Caco-2 (cell line): ENCODE measurements around the gene UNKL. TPM values are rescaled to one million over a fixed set of nuclear protein-coding genes. Genes with fewer than 3 reads are reported as not detected.

Experiments used
- BruUV-seq: library from RNA; stranded (reverse); fragments of 400-500 nt; replicated peaks from 2 replicates; lab custom pipeline; 2021; lab: Mats Ljungman, UMichigan
- CTCF ChIA-PET: fragments of 300-600 bp; sonication (Branson Sonifier 250); formaldehyde crosslinking; loops from one replicate; lab custom pipeline; 2022; ENCODE audit warnings: antibody characterized with exemption; lab: Charles Lee
- POLR2A ChIA-PET: fragments of 300-600 bp; sonication (Branson Sonifier 250); formaldehyde crosslinking; loops from one replicate; lab custom pipeline; 2022; ENCODE audit warnings: antibody characterized with exemption; lab: Charles Lee
- DNase-seq, 2 experiments: peaks; one replicate each; pipeline versions ENCODE4 v3.0.0 to v3.0.0-alpha.2; 2020 to 2022
- H3K27me3 ChIP-seq: replicated peaks from 2 replicates; pipeline ENCODE4 v1.6.0; 2011; ENCODE audit warnings: low read length; ENCODE audit not compliant: control insufficient read depth, insufficient read depth
- H3K36me3 ChIP-seq: 2 replicates; pipeline ENCODE4 v1.5.1; 2011; ENCODE audit warnings: low read length; ENCODE audit not compliant: control insufficient read depth, insufficient read depth
- H3K4me1 ChIP-seq: fragments of 250-450 bp; sonication (Bioruptor Pico); 2 replicates; pipeline ENCODE4 v1.5.1; 2020; ENCODE audit warnings: mild to moderate bottlenecking
- H3K4me3 ChIP-seq: 2 replicates; pipeline ENCODE4 v1.5.1; 2011; ENCODE audit warnings: low read depth, mild to moderate bottlenecking, control low read depth, low read length
- H3K9me3 ChIP-seq: fragments of 250-450 bp; sonication (Bioruptor Pico); 2 replicates; pipeline ENCODE4 v1.5.1; 2020; ENCODE audit warnings: mild to moderate bottlenecking, moderate library complexity
- H3K27ac Mint-ChIP-seq: one replicate; pipeline ENCODE4 v1.8.0; 2022; ENCODE audit warnings: mixed read lengths; ENCODE audit not compliant: unreplicated experiment
- H3K27me3 Mint-ChIP-seq: one replicate; pipeline ENCODE4 v1.8.0; 2022; ENCODE audit warnings: mixed read lengths; ENCODE audit not compliant: insufficient read depth, unreplicated experiment
- H3K36me3 Mint-ChIP-seq: one replicate; pipeline ENCODE4 v1.8.0; 2022; ENCODE audit warnings: mild to moderate bottlenecking, mixed read lengths; ENCODE audit not compliant: insufficient read depth, unreplicated experiment
- H3K4me1 Mint-ChIP-seq: one replicate; pipeline ENCODE4 v1.8.0; 2022; ENCODE audit warnings: low read depth, mixed read lengths; ENCODE audit not compliant: unreplicated experiment
- H3K4me3 Mint-ChIP-seq: one replicate; pipeline ENCODE4 v1.8.0; 2022; ENCODE audit warnings: mild to moderate bottlenecking, moderate library complexity, mixed read lengths; ENCODE audit not compliant: unreplicated experiment
- H3K9me3 Mint-ChIP-seq: one replicate; pipeline ENCODE4 v1.8.0; 2022; ENCODE audit warnings: mixed read lengths; ENCODE audit not compliant: unreplicated experiment
- intact Hi-C: fragments of 100-400 bp; cut with micrococcal nuclease; formaldehyde crosslinking; loops from one replicate; pipeline ENCODE4 v1.10.0; 2022; ENCODE audit not compliant: unreplicated experiment
- total RNA-seq: library from RNA; stranded (reverse); gene quantifications from 2 replicates; pipeline ENCODE4 v1.2.3, GENCODE V29; 2022
- TF ChIP-seq, protein P1 (sequence below), 2 experiments: fragments of 200-600 bp in 1 of 2; IDR thresholded peaks; 1 replicate in 1 of 2; 2 replicates in 1 of 2; pipeline versions ENCODE4 v1.5.1 to v1.8.0; 2011 to 2022; ENCODE audit warnings: antibody characterized with exemption in 1 of 2, control low read depth in 1 of 2, inconsistent platforms in 1 of 2, low read depth in 1 of 2, low read length in 1 of 2, mild to moderate bottlenecking in 1 of 2, moderate library complexity in 1 of 2; ENCODE audit not compliant: insufficient read depth in 1 of 2, severe bottlenecking in 1 of 2, unreplicated experiment in 1 of 2

The UNKL gene
- total RNA-seq, 1 experiment from 2014 or later: 31.2 TPM

DNA sequence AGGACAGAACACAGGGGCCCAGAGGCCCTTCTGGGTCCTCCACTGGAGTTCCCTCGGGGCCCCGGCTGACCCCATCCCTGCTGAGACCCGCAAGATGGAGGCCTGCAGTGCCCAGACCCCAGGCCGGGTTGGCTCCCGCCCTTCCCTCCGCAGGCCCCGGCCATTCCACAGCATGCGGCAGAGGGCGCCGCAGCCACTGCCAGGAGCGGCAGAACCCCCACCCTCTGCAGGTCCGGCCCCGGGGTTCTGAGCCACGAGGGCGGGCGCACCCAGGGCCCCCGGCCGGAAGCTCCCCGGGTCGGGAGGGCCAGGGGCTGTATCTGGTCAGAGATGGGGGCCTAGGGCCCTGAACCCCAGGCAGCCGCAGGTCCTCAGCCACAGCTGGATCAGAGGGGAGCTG is 14.0 kb upstream of the UNKL start:
- no peak for DNase-seq
- Mint-ChIP-seq H3K27me3 (no peaks in the 10 kb centered on the region), H3K4me3 (no peak overlapping the region), H3K9me3 (no peaks in the 10 kb centered on the region), H3K27ac (no peak overlapping the region), H3K36me3 (peaks cover 6% of the 10 kb centered on the region), H3K4me1 (no peaks in the 10 kb centered on the region)
- ChIA-PET POLR2A (no interaction called here), CTCF (no interaction called here)
- no peaks in the 10 kb centered on the region for H3K27me3 ChIP-seq
- peaks cover 18% of the 10 kb centered on the region for H3K4me1 ChIP-seq
- TF ChIP-seq, protein P1, sequence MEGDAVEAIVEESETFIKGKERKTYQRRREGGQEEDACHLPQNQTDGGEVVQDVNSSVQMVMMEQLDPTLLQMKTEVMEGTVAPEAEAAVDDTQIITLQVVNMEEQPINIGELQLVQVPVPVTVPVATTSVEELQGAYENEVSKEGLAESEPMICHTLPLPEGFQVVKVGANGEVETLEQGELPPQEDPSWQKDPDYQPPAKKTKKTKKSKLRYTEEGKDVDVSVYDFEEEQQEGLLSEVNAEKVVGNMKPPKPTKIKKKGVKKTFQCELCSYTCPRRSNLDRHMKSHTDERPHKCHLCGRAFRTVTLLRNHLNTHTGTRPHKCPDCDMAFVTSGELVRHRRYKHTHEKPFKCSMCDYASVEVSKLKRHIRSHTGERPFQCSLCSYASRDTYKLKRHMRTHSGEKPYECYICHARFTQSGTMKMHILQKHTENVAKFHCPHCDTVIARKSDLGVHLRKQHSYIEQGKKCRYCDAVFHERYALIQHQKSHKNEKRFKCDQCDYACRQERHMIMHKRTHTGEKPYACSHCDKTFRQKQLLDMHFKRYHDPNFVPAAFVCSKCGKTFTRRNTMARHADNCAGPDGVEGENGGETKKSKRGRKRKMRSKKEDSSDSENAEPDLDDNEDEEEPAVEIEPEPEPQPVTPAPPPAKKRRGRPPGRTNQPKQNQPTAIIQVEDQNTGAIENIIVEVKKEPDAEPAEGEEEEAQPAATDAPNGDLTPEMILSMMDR (IDR thresholded peaks at IDR 0.05; ENCODE audit: insufficient read depth in 1 of 2, low read depth in 1 of 2, low read length in 1 of 2, severe bottlenecking in 1 of 2, unreplicated experiment in 1 of 2): no peak
- no peak overlapping the region for H3K4me3 ChIP-seq
- no TSS peak for BruUV-seq
- H3K36me3 ChIP-seq: no peaks in the 10 kb centered on the region
- no peaks in the 10 kb centered on the region for H3K9me3 ChIP-seq
- intact Hi-C loops: loop anchor here (10.0 kb wide), 1 partner anchor 46 kb away; the partner anchor contains the start of gene CLCN7

DNA sequence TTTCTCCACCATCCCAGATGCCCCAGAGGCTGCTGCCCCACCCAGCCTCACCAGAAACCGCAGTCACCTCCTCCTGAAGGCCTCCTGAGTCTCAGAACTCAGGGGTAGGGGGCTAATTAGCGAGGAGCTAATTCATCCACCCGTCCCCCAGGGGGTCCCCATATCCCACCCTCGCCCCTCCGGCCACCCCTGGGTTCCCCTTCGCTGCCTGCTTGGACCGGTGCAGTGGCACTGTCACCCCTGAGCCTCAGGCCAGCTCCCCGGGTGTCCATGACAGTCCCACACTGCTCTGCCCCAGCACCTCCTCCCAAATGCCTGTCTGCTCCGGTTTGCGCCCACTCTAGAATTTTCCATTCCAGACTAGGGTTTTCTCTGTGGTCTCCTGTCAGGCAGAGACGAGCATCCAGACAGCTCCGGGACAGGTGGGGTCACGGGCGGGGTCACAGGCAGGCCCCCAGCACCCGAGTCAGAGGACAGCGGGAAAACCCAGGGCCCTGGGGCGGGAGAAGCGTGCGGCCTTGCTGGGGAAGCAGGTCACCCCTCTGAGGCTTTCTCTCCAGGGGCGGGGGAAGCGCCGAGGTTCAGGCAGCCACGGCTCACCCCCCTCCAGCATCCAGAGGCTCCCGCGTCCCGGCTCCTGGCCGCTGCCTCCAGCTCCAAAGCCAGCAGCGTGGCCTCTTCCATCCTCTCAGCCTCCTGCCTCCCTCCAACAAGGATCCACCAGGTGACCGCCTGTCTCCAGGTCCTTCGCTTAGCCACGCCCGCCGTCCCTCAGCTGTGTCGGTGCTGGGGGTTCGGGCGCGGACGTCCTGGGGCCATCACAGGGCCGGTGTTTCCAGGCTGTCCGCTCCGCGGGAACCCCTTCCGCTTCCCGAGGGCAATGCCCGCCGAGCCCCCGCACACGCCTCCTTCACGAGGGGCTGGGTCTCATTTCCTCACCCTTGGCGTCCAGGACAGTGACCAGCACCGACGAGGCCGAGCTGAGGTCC is 13.3 kb upstream of the UNKL start:
- POLR2A ChIA-PET: no interaction called here

More for the DNA sequence above, 13.3 kb upstream of the UNKL start:
- Mint-ChIP-seq H3K36me3 (peaks cover 6% of the 10 kb centered on the region), H3K9me3 (no peaks in the 10 kb centered on the region), H3K27me3 (no peaks in the 10 kb centered on the region), H3K27ac (no peak overlapping the region), H3K4me3 (no peak overlapping the region), H3K4me1 (no peaks in the 10 kb centered on the region)
- no peaks in the 10 kb centered on the region for H3K36me3 ChIP-seq
- H3K4me3 ChIP-seq: no peak overlapping the region
- H3K4me1 ChIP-seq: peaks cover 18% of the 10 kb centered on the region
- CTCF ChIA-PET: no interaction called here
- TF ChIP-seq, protein P1 (IDR thresholded peaks at IDR 0.05; ENCODE audit: insufficient read depth in 1 of 2, low read depth in 1 of 2, low read length in 1 of 2, severe bottlenecking in 1 of 2, unreplicated experiment in 1 of 2): no peak
- H3K9me3 ChIP-seq: peaks cover under 1% of the 10 kb centered on the region; the same call in 1 of the 2 replicates
- intact Hi-C loops: loop anchor here (10.0 kb wide), 1 partner anchor 47 kb away; the partner anchor contains the start of gene CLCN7
- no peaks in the 10 kb centered on the region for H3K27me3 ChIP-seq
- BruUV-seq: no TSS peak
- no peak for DNase-seq
